Large intestine (tissue), 12 donors: Measurements from ENCODE around the gene SLC24A5. TPM values are rescaled to one million over a fixed set of nuclear protein-coding genes. Genes with fewer than 3 reads are reported as not detected.

Experiments
- DNase-seq, 2 donors: peaks; one replicate each; pipeline versions ENCODE4 v3.0.0 to v3.0.0-alpha.2; 2013
- H3K27ac ChIP-seq: one replicate; pipeline ENCODE4 v1.5.1; 2013; ENCODE audit warnings: low read length
- H3K27me3 ChIP-seq: 2 replicates; pipeline ENCODE4 v1.6.1; 2013; ENCODE audit warnings: low read length; ENCODE audit not compliant: control insufficient read depth, insufficient read depth
- H3K36me3 ChIP-seq: 2 replicates; pipeline ENCODE4 v1.6.1; 2013; ENCODE audit warnings: low read length; ENCODE audit not compliant: control insufficient read depth, insufficient read depth
- H3K4me1 ChIP-seq: one replicate; pipeline ENCODE4 v1.6.1; 2013; ENCODE audit warnings: low read length; ENCODE audit not compliant: control insufficient read depth, insufficient read depth
- H3K4me3 ChIP-seq: one replicate; pipeline ENCODE4 v1.5.1; 2013; ENCODE audit warnings: low read length
- H3K9me3 ChIP-seq: one replicate; pipeline ENCODE4 v1.6.1; 2013; ENCODE audit warnings: mild to moderate bottlenecking, low read depth, low read length, moderate library complexity; ENCODE audit not compliant: control insufficient read depth
- WGBS: methylation state at CpG from one replicate; pipeline ENCODE4 v1.1.5; 2013; ENCODE audit warnings: low lambda C conversion rate; ENCODE audit not compliant: insufficient coverage; 5-methylcytosine and 5-hydroxymethylcytosine counted together
- long read RNA-seq, 11 donors: transcript quantifications; one replicate each; lab custom pipeline, GENCODE V29; 2026
- polyA plus RNA-seq: library from polyadenylated mRNA; unstranded; fragments of 120-200 nt; gene quantifications from one replicate; pipeline ENCODE4 v1.2.1, GENCODE V29; 2013

Gene SLC24A5
- not detected for polyA plus RNA-seq
- long read RNA-seq, donor 1 = 0 reads
- long read RNA-seq, donor 2 = 0 reads
- long read RNA-seq, donor 3 = 0 reads
- long read RNA-seq, donor 4 = 0 reads
- long read RNA-seq, donor 5 = 0 reads
- long read RNA-seq, donor 6 = 0 reads
- long read RNA-seq, donor 7, partial matches to known transcripts = 6 of 6 reads
- long read RNA-seq, donor 7, other reads (novel, unspliced or antisense) = 0 of 6 reads
- long read RNA-seq, donor 8 = 0 reads
- long read RNA-seq, donor 9 = 0 reads
- long read RNA-seq, donor 10, partial matches to known transcripts = 7 of 7 reads
- long read RNA-seq, donor 10, other reads (novel, unspliced or antisense) = 0 of 7 reads
- long read RNA-seq, donor 11 = 0 reads

GRCh38 chr15:48120745-48121144 lies at the start of gene SLC24A5:
TSS of gene SLC24A5 (plus strand) at chr15:48120990. CDS start at chr15:48121045, 55 bp downstream.
- H3K4me1 ChIP-seq = no peaks in the 10 kb centered on the region
- 80% methylated on average over 1 of the region's 6 CpGs for WGBS
- DNase-seq = no peak
- no peak within 1 kb of the TSS for H3K4me3 ChIP-seq
- no peaks in the 10 kb centered on the region for H3K36me3 ChIP-seq
- H3K9me3 ChIP-seq = no peaks in the 10 kb centered on the region
- H3K27ac ChIP-seq = no peak within 1 kb of the TSS
- peaks cover 2% of the 10 kb centered on the region for H3K27me3 ChIP-seq

GRCh38 chr15:48072941-48073340 lies 47.8 kb upstream of the SLC24A5 start:
- H3K27ac ChIP-seq = no peak overlapping the region
- 67% methylated on average over 1 of the region's 6 CpGs for WGBS
- DNase-seq = no peak
- H3K4me1 ChIP-seq = no peaks in the 10 kb centered on the region
- H3K4me3 ChIP-seq = no peak overlapping the region
- H3K9me3 ChIP-seq = no peaks in the 10 kb centered on the region
- H3K36me3 ChIP-seq = no peaks in the 10 kb centered on the region
- H3K27me3 ChIP-seq = peaks cover 3% of the 10 kb centered on the region

- no CpG with 5 or more reads among the region's 4 CpGs for WGBS
- Histone ChIP-seq H3K4me3 (no peak overlapping the region), H3K36me3 (no peaks in the 10 kb centered on the region), H3K27ac (no peak overlapping the region), H3K27me3 (peaks cover 3% of the 10 kb centered on the region), H3K9me3 (no peaks in the 10 kb centered on the region), H3K4me1 (no peaks in the 10 kb centered on the region)
- no peak for DNase-seq
Observed at GRCh38 chr15:48073881-48074280, 46.9 kb upstream of the SLC24A5 start.

DNA sequence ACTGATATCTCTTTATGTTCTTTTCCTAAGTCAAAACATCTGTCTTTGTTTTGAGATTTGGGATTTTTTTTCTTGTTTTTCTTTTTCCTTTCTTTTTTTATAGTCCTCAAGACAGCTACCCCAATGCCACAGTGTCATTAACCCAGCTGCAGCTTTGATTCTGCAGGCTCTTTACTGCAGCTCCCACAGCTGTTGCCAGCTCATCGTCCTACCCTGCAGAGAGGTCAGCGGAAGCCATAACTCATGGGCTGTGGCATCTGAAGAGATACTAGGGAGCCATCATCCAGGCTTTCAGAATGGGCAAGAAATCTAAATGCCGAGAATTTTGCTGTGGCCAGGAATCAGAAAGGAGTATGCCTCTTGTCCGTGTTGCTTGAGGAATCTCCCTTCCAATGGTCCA lies 44.3 kb upstream of the SLC24A5 start:
- H3K27me3 ChIP-seq = no peaks in the 10 kb centered on the region
- H3K36me3 ChIP-seq = no peaks in the 10 kb centered on the region
- no peak for DNase-seq
- no peak overlapping the region for H3K4me3 ChIP-seq
- WGBS = 60% methylated on average over 1 of the region's 4 CpGs
- H3K27ac ChIP-seq = no peak overlapping the region
- no peaks in the 10 kb centered on the region for H3K9me3 ChIP-seq
- no peaks in the 10 kb centered on the region for H3K4me1 ChIP-seq

GRCh38 chr15:48077616-48078184 lies 43.1 kb upstream of the SLC24A5 start:
- Histone ChIP-seq H3K36me3 (no peaks in the 10 kb centered on the region), H3K27ac (no peak overlapping the region), H3K9me3 (no peaks in the 10 kb centered on the region), H3K4me3 (no peak overlapping the region), H3K4me1 (no peaks in the 10 kb centered on the region), H3K27me3 (no peaks in the 10 kb centered on the region)
- WGBS = 80% methylated on average over 1 of the region's 1 CpG
- no peak for DNase-seq

DNA sequence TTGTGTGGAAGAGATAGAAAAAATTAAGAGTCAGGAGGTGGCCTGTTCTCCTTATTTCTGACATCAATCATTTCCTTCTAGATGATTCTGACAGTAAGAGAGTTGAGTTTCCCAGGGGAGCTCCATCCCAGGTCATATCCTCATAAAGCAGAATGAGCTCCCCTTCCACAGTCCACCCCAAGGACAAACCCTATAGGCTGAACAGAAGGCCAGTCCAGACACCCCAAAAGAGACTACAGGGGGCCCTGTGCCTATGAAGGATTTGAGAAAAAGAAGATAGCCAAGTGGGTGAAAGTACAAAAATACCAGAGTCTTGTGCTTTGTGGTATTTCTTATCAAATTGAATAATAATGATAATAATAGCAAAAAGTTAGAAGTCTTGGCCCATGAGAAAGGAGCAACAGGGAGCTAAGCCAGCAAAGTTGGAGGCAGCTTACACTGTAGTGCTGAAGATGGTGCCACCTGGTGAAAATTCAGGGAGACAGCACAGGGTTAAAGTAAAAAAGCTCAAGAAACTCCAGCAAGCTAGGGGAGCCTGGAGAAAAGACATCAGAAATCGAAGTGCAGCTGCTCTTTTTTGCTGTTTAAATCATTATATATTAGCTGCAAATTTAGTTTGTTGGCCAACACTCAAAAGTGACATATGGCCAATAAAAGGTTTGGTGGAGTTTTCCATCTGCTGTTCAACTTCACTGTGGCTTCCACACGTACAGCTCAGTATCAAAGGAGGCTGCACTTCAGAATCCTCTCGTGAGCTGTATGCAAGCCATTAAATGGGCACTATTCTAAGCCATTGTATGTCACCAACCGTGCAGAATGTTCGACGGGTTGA lies 35.8 kb upstream of the SLC24A5 start:
- no peak overlapping the region for H3K27ac ChIP-seq
- H3K27me3 ChIP-seq = peaks cover 2% of the 10 kb centered on the region
- H3K4me1 ChIP-seq = no peaks in the 10 kb centered on the region
- no peaks in the 10 kb centered on the region for H3K36me3 ChIP-seq
- WGBS = no CpG with 5 or more reads among the region's 6 CpGs
- H3K4me3 ChIP-seq = no peak overlapping the region
- H3K9me3 ChIP-seq = no peaks in the 10 kb centered on the region
- DNase-seq = peak; percentile 13 to 14

GRCh38 chr15:48085591-48085930 lies 35.2 kb upstream of the SLC24A5 start:
- Histone ChIP-seq H3K9me3 (no peaks in the 10 kb centered on the region), H3K27ac (no peak overlapping the region), H3K36me3 (no peaks in the 10 kb centered on the region), H3K4me3 (no peak overlapping the region), H3K4me1 (no peaks in the 10 kb centered on the region), H3K27me3 (peaks cover 2% of the 10 kb centered on the region)
- DNase-seq = no peak
- 100% methylated on average over 2 of the region's 6 CpGs for WGBS

- Histone ChIP-seq H3K9me3 (no peaks in the 10 kb centered on the region), H3K4me1 (no peaks in the 10 kb centered on the region)
- WGBS = 85% methylated on average over 4 of the region's 5 CpGs
Observed at GRCh38 chr15:48086133-48086532, 34.7 kb upstream of the SLC24A5 start.

DNA sequence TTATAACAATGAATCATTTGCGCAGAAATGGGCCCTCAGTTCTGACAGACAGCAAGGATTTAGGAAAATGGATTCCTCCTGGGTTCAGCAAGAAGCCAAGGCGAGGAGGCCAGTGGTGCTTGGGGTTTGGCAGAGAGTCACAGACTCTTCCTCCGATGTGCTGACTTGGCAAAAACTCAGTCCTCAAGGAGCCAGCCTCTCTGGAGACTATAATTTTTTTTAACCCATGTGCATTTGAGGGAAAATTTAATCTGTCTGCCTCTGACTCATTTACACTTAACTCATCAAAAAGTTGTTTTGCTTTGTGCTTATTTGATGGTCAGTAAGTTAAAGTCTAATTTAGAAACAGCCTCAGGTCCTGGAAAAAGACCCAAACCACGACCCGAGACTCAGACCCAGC lies 34.2 kb upstream of the SLC24A5 start:
- Histone ChIP-seq H3K27ac (no peak overlapping the region), H3K9me3 (no peaks in the 10 kb centered on the region), H3K27me3 (peaks cover 6% of the 10 kb centered on the region), H3K4me1 (no peaks in the 10 kb centered on the region), H3K36me3 (no peaks in the 10 kb centered on the region), H3K4me3 (no peak overlapping the region)
- WGBS = 70% methylated on average over 2 of the region's 5 CpGs
- DNase-seq = no peak

More at GRCh38 chr15:48086133-48086532, 34.7 kb upstream of the SLC24A5 start:
- Histone ChIP-seq H3K27ac (no peak overlapping the region), H3K36me3 (no peaks in the 10 kb centered on the region), H3K27me3 (peaks cover 6% of the 10 kb centered on the region), H3K4me3 (no peak overlapping the region)
- no peak for DNase-seq

- peaks cover 6% of the 10 kb centered on the region for H3K27me3 ChIP-seq
- no peak overlapping the region for H3K27ac ChIP-seq
- no CpG with 5 or more reads among the region's 3 CpGs for WGBS
- no peaks in the 10 kb centered on the region for H3K36me3 ChIP-seq
- no peaks in the 10 kb centered on the region for H3K4me1 ChIP-seq
- H3K4me3 ChIP-seq = no peak overlapping the region
- DNase-seq = no peak
- H3K9me3 ChIP-seq = no peaks in the 10 kb centered on the region
Observed at GRCh38 chr15:48087844-48088243, 32.9 kb upstream of the SLC24A5 start.
